Glomerular endothelial cell (primary cell): ENCODE measurements around the gene CHGA. TPM values are rescaled to one million over a fixed set of nuclear protein-coding genes. Genes with fewer than 3 reads are reported as not detected.

Experiments
- DNase-seq: peaks from one replicate; pipeline ENCODE4 v3.0.0-alpha.2; 2011; ENCODE audit warnings: low read depth, low spot score; ENCODE audit errors: extremely low read depth
- total RNA-seq: library from RNA; depleted of rRNA; stranded (reverse); fragments of >200 nt; gene quantifications from 2 replicates; pipeline ENCODE4 v1.2.3, GENCODE V29; 2015

CHGA gene
- total RNA-seq, 1 donor from 2014 or later, result 5.3 TPM

DNA sequence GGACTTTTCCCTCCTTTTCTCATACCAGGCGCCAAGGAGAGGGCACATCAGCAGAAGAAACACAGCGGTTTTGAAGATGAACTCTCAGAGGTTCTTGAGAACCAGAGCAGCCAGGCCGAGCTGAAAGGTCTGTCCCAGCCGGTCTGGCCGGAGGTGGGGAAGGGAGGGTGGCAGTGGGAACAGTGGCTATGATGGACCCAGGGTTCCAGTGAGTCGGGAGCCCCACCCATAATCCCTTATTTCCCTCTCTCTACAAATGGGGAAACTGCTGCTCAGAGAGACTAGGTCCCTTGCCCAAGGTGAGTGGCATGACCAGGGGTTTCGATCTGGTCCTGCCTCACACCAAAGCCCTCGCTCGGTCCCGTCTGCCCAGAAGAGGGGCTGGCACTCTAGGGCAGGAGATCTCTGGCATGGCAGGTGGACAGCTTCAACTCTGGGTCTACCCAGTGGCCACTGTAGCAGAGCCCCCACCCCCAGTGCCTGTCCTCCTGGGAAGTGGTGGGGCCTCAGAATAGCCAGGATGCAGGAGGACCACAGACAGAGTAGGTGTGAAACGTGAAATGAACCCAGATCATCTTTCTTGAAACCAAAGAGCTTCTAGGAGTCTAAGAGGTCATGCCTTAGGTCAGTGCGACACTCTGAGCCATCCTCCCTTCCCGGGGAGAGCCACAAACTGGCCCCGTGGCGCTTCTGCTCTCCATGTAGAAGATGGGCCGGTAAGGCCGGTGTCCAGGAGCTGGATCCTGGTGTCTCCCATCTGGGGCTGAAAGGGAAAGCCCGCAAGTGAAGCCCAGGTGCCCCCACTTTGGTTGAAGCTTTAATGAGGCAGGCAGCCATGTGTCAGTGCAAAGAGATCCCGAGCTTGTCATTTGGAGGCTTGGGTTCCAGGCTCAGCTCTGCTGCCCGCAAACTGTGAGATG lies 7.0 kb downstream of the CHGA start:
- DNase-seq, result no peak

DNA sequence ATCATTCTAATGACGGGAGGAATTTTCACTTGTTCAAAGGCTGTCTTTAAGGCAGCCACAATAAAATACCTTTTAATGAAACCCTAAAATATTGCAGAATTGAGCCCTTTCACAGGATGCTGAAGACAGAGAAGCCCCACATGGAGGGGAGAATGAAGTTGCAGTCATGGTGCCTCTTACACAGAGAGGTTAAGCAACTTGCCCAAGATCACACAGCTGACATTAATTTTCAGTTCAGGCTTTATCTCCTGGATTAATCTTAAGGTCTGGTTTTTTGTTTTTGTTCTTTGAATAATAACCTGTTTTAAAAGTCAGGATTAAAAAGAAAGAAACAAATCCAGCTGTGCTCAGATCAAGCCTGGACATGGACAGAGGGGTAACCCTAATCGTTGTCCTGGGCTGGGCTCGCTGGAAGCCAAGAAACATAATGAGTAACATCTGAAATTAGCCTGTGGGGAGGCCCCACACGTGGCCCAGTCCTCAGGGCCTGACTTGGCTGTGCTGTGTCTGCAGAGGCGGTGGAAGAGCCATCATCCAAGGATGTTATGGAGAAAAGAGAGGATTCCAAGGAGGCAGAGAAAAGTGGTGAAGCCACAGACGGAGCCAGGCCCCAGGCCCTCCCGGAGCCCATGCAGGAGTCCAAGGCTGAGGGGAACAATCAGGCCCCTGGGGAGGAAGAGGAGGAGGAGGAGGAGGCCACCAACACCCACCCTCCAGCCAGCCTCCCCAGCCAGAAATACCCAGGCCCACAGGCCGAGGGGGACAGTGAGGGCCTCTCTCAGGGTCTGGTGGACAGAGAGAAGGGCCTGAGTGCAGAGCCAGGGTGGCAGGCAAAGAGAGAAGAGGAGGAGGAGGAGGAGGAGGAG lies 8.0 kb downstream of the CHGA start:
- DNase-seq, result no peak

DNA sequence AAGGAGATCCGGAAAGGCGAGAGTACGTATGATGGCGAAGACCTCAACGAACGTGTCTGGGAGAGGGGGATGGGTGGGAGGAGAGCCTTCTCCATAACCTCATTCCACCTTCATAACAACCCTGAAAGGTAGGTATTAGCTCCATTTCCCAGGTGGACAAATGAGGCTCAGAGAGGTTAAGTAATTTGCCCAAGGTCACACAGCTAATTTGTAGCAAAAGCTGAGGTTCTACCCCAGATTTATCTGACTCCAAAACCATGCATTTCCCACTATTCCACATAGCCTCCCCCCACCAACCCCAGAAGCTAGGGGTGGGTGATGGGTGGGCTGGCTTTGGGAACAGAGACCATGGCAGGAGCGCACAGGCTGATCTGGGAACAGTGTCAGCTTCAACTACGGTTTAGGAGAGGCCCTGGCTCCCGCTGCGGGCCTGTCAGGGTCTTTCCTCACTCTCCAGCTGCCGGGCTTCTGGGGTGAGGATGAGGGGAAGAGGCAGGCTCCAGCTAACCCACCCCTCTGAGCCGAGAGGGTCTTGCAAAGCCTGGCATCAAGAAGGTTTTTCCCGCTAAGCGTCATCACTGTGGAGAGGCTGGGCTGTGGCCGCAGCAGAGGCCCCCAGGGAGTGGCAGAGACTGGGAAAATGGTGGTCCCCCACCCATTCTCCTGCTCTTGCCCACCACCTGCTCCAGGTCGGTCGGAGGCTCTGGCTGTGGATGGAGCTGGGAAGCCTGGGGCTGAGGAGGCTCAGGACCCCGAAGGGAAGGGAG lies 8.9 kb downstream of the CHGA start:
- DNase-seq, result no peak

DNA sequence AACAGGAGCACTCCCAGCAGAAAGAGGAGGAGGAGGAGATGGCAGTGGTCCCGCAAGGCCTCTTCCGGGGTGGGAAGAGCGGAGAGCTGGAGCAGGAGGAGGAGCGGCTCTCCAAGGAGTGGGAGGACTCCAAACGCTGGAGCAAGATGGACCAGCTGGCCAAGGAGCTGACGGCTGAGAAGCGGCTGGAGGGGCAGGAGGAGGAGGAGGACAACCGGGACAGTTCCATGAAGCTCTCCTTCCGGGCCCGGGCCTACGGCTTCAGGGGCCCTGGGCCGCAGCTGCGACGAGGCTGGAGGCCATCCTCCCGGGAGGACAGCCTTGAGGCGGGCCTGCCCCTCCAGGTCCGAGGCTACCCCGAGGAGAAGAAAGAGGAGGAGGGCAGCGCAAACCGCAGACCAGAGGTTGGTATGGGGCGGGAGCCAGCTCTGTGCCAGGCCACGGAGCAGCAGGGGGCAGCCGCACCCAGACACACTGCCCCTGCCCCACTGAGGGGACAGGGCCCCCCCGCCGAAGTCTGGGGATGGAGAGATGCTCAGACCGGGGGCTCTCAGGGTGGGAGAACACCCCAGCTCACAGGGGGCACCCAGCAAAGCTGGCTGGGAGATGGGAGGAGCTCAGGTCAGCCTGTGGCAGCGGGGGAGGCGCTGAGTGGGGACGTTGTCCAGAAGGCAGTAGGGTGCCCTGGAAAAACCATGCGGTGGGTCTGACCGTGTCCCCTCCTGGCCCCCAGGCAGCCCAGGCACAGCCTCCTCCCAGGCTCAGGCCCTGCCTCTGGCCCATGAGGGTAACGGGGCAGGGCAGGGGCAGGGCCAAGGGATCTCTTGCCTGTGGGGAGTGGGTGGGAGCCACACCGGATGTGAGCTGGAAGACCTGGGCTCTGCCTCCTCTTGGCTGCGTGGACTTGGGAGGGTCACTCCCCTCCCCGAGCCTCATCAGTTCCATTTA lies 9.8 kb downstream of the CHGA start:
- no peak for DNase-seq

DNA sequence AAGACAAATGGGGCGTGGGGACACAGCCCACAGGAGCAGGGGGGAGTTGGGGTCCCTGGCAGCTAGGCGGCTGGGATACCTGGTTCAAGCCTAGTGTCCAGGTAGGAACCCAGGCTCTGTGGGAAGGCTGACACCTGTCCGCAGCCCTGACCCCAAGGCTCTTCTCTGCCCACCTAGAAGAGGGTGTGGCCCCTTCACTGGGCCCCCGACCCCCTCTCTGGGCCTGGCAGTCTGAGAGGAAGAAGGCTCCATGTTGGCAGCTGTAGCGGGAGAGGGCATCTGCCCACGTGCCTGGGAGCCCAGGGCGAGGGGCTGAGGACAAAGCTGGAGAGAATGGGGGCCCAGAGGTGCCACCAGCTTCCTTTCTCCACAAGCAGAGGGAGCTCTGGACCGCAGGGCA lies 10.5 kb downstream of the CHGA start:
- no peak for DNase-seq

DNA sequence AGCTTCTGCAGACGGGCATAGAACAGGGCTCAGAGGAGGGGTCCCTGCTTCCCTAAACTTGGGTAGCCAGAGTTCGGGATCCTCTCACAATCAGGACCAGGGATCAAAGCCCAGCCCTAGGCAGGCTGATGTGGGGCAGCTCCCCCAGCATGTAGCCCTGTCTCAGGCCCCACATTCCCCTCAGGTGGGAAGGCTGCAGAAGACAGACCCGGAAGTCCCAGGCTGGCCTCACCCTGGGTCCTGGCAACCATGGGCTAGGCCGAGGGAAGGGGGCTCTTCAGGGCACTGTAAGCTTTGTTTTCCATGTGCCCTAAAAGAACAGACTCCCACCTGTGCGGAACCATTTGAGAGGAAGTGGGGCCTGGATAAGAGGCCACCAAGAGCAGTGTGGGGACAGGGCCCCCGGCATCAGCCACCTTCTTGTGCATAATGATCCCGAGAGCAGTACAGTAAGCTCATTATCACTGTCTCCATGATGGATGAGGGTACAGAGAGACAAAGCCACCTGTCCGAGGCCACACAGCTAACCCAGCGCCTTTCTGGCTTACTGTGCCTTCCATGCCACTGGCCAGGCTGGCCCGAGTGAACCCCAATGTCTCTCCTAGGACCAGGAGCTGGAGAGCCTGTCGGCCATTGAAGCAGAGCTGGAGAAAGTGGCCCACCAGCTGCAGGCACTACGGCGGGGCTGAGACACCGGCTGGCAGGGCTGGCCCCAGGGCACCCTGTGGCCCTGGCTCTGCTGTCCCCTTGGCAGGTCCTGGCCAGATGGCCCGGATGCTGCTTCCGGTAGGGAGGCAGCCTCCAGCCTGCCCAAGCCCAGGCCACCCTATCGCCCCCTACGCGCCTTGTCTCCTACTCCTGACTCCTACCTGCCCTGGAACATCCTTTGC lies 11.5 kb downstream of the CHGA start:
- DNase-seq, result no peak

DNA sequence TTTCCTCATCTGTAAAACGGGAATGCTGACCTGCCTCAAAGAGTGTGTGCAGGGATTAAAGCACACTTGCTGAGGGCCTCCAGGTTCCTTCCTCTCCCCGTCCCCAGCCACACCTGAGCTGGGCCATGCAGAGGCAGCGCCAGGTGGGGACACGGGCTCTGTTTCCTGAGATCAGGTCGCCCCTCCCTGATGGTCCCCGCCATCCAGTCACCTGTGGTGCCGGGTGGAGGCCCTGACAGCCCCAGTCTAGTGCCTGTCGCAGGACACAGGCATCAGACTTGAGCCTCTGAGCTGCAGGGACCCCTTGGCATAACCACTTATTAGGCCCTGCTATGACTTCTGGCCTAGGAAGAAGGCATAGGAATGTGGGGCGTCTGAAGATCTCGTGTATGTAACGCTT lies 12.5 kb downstream of the CHGA start:
- DNase-seq, result no peak

DNA sequence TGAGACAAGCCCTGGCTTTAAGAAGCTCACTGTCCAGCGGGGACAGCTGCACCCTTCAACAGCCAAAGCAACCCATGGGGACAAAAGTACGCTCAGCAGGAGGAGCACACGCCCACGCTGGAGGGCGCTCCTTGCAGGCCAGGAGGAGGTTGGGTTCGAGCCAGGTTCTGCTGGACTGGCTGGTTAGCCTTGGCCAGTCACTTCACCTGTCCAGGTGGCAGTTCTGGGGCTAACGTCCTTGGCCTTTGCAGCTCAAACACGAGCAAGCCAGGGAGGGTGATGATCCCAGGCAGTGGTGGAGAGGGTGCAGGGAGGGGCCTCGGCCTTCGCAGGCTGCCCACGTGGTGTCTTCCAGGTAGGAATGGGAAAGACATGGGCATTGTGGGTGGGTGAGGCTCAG lies 13.1 kb downstream of the CHGA start:
- DNase-seq, result no peak

DNA sequence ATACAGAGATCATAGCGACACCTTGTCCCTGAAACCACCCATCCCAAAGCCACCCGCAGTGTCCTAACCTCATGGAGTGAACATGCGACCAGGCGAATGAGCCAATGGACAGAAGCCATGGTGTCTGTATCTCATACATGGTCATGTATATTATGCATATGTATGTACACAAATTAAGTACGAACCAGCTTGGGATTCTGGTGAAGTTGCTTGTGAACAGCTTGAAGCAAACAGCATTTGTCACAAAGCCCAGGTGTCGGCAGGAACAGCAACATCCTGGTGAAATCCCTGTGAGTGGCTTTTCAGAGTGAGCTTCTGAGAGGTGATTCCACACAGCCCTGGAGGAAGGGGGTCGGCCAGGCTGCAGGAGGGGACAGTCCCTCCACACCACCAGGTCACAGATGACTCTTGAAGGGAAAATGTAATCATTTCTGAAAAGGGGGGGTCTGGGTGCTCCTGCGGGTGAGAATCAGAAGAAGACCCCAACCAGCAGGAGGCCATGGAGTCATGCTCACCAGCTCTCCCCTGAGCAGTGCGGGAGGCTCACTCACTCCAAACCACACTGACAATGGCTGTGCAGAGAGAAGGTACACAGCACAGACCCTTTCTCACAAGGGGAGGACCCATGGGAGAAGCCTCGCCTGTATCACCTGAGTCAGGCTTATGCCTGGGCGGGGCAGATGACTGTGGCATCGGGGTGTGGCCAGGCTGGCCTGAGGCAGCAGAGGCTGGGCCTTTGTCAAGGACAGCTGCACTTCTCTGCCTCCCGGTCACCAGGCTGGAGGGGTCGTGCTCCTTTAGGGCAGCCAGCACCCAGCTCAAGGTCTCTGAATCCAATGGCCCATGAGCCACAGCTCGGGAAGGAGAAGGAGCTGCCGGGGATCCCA lies 14.3 kb downstream of the CHGA start:
- no peak for DNase-seq

DNA sequence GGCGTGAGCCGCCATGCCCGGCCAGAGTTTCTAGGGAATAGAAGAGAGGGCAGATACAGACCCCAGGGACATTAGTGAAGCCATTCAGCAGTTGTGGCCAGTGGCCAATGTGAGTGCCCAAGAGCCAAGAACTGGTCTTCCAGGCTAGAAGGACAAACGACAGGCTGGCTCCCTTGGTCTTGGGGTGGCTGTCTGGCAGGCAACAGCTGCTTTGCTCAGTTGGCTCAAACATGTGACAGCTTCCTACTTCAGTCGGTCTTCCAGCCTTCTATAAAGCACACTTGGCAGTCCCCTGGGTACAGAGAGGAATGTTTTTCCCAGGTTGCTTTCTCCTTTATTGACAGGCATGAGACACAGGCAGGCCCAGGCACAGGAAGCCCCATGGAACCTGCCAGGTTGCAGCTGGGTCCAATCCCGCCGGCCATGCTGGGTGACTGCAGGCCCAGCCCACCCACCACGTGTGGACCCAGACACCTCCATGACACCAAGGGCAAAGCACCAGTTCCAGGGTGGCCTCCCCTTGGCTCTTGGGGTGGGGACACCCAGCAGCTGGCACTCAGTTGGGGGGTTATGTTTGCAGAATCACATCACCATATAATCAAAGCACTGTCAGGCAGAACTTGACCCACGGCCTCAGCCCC lies 15.4 kb downstream of the CHGA start:
- DNase-seq, result no peak

DNA sequence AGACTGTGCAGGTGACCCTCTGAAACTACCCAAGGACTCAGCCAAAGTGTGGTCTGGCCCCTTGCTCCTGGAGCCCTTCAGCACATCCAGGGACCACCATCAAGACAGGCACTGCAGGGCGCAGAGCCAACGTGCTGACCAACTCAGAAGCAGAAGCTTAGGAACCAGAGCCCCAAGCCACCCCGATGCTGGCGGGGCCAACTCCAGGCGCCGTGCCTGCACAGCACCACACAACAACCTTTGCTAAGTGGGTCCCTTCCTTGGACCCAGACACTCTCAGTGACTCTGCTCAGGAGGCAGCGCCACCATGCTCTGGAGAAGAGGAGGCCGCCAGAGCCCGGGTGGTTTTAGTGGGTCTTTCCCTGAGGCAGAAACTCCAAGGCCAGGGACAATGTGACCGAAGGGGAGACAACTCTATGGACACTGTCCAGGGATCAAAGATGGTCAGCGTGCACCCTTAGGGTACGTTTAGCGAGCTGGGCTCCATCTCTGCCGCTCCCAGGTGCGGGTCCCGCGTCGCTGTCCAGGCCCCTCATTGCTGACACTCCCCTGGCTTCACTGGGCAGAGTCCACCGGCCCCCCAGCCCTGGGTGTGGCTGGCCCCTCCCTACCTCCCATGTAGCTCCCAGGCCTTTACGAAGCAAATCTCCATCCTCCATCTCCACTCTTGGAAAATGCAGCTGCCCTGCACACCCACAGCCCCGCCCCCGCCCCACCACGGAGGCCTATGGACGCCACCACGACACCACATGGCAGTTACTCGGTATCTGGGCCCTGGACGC lies 16.1 kb downstream of the CHGA start:
- DNase-seq, result no peak

DNA sequence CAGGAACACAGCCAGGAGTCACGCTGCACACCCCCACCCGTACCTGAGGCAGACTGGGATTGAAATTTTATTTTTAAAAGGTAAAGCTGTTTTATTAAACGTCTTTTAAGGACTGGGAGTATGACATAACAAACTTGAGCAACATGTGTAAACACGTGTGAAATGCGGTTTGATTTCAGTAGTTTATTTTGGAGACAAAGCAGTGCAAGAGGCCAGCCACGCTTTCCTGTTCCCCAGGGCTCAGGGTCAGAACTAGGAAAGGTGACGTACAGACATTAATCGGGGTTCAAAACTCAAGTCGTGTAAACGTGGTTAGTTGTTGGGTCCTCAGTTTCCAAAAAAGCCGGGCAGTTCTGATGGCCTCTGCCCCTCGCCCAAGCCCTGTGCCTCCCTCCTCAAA lies 16.7 kb downstream of the CHGA start:
- no peak for DNase-seq

DNA sequence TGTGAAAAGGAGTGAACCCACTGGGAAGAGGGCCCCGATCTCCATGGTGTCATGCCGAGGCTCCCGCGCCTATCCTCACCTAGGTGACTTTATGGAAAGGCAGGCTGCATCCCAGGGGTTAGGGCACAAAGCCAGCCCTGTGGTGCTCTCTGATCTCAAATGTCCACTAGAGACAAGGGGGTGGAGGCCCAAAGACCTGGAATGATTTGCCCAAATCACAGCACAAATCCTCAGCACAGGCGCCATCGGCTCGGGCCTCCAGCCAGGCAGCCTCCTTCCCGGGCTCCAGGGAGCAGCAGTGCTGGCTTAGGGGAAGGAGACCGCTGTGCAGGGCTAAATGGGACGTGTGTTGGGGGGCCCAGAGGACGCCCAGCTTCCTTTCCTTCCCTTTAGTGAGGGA lies 17.6 kb downstream of the CHGA start:
- DNase-seq, result no peak

DNA sequence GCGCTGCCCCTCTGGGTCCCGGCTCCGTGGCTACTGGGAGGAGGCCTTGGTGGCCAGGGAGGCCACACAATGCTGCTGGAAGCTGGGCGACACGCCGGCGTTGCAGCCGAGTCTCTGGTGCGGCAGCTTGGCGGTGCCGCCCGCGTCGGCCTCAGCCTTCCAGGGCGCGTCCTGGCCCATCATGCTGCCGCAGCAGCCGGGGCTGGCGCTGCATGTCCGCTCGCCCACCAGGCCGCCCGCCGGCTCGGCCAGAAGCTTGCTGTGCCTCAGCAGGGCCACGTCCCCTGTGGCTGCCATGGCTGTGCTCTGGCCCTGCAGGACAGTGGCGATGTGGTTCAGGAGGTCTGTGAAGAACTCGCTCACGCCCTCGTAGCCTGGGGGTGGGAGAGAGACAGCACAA lies 18.6 kb downstream of the CHGA start:
- no peak for DNase-seq

DNA sequence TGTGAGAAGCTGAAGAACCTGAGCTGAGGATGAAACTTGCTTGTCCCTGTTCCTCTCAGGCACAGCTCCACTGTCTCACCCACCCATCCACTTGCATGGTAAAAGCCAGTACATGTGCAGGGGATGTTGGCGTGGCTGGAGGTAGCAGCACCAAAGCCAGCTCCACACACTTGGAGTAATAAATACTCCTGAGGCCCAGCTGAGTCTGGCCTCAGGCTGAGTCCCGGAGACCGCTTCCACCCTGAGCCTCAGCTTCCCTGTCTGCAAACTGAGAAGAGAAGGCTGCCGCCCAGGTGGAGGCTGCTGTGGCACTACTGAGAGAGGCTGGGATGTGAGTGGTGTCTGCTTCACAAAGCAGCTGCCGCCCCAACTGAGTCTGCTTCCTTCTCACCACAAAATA lies 19.2 kb downstream of the CHGA start:
- DNase-seq, result no peak

DNA sequence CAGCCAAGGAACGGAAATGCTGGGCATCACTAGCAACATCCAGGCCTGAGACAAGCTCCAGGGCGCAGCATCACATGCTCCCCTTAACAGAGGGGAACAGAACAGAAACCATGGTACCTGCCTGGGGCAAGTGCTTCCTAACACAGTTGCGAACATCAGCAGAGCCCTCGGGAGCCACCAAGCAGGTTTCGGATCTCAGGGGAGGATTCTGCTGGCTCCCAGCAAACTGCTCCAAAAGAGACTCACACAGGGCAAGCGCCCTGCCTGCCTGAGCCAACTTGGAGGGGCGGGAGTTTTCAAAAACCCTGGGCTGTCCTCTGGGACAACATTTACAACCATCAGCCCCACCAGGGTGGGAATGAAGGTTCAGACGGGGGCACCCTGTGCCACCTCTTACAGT lies 19.6 kb downstream of the CHGA start:
- no peak for DNase-seq
